Prostate gland (tissue), 2 donors: ENCODE data around the gene PIP5K1C. TPM values are rescaled to one million over a fixed set of nuclear protein-coding genes. Genes with fewer than 3 reads are reported as not detected.

Experiments
- DNase-seq: peaks from one replicate; pipeline ENCODE4 v3.0.0-alpha.2; 2019; ENCODE audit warnings: low spot score
- H3K27ac ChIP-seq, 2 donors: fragments of 200-600 bp; sonication (generic); 2 replicates each; pipeline ENCODE4 v1.5.1; 2017 to 2019
- H3K27me3 ChIP-seq: fragments of 200-600 bp; sonication (generic); replicated peaks from 2 replicates; pipeline ENCODE4 v1.5.1; 2019; ENCODE audit not compliant: insufficient read depth
- H3K36me3 ChIP-seq, 2 donors: fragments of 200-600 bp; sonication (generic); 1 replicate in 1 of 2; 2 replicates in 1 of 2; pipeline versions ENCODE4 v1.5.1 to v1.8.1; 2017 to 2019
- H3K4me1 ChIP-seq: fragments of 200-600 bp; sonication (generic); replicated peaks from 2 replicates; pipeline ENCODE4 v1.5.1; 2019
- H3K4me3 ChIP-seq, 2 donors: fragments of 200-600 bp; sonication (generic); 2 replicates each; pipeline ENCODE4 v1.5.1; 2017 to 2019
- H3K9me3 ChIP-seq: fragments of 200-600 bp; sonication (generic); 2 replicates; pipeline ENCODE4 v1.5.1; 2017
- CTCF ChIP-seq, 4 experiments: fragments of 200-600 bp in 2 of 4; fragments of 450-650 bp in 2 of 4; sonication (generic) in 2 of 4; IDR thresholded peaks; 1 replicate in 3 of 4; 2 replicates in 1 of 4; pipeline ENCODE4 v1.5.1; 2016 to 2019; ENCODE audit warnings: antibody characterized with exemption in 4 of 4, mild to moderate bottlenecking in 2 of 4, moderate library complexity in 2 of 4
- POLR2A ChIP-seq: fragments of 450-650 bp; IDR thresholded peaks from one replicate; pipeline ENCODE4 v1.6.1; 2016; ENCODE audit warnings: antibody characterized with exemption, mild to moderate bottlenecking
- POLR2AphosphoS5 ChIP-seq: sonication (generic); formaldehyde crosslinking; IDR thresholded peaks from one replicate; pipeline ENCODE4 v1.6.1; 2017; ENCODE audit warnings: antibody characterized with exemption
- WGBS: methylation state at CpG from one replicate; pipeline ENCODE4 v1.1.5; 2018; 5-methylcytosine and 5-hydroxymethylcytosine counted together
- intact Hi-C: fragments of 100-400 bp; cut with DNase I; formaldehyde crosslinking; loops from one replicate; pipeline ENCODE4 v1.14.2; 2022
- total RNA-seq, 2 donors: library from RNA; depleted of rRNA; stranded (reverse); fragments of >200 nt; gene quantifications; one replicate each; pipeline ENCODE4 v1.1.0, GENCODE V29; 2016

PIP5K1C gene
- total RNA-seq, 2 donors from 2014 or later, result 34.3 to 75.5 TPM

GRCh38 chr19:3645067-3645396 is 55.2 kb downstream of the PIP5K1C start:
- no peaks in the 10 kb centered on the region for H3K4me1 ChIP-seq
- H3K27me3 ChIP-seq, result no peaks in the 10 kb centered on the region
- no peak overlapping the region for H3K27ac ChIP-seq
- H3K4me3 ChIP-seq, result no peak overlapping the region
- intact Hi-C loops, result no loop called here
- no peak for DNase-seq
- TF ChIP-seq CTCF (IDR thresholded peaks at IDR 0.05), result no peak
- no peak for TF ChIP-seq POLR2A
- TF ChIP-seq POLR2AphosphoS5, result no peak
- no peaks in the 10 kb centered on the region for H3K36me3 ChIP-seq
- no peaks in the 10 kb centered on the region for H3K9me3 ChIP-seq
- WGBS, result 73% methylated on average over 11 of the region's 11 CpGs

GRCh38 chr19:3644351-3645066 is 55.8 kb downstream of the PIP5K1C start:
- H3K27me3 ChIP-seq, result no peaks in the 10 kb centered on the region
- H3K9me3 ChIP-seq, result no peaks in the 10 kb centered on the region
- no peaks in the 10 kb centered on the region for H3K4me1 ChIP-seq
- intact Hi-C loops, result no loop called here
- H3K27ac ChIP-seq, result no peak overlapping the region
- no peak for DNase-seq
- TF ChIP-seq POLR2A, result no peak
- TF ChIP-seq POLR2AphosphoS5, result no peak
- TF ChIP-seq CTCF (IDR thresholded peaks at IDR 0.05), result no peak
- 66% methylated on average over 18 of the region's 19 CpGs for WGBS
- H3K4me3 ChIP-seq, result no peak overlapping the region
- no peaks in the 10 kb centered on the region for H3K36me3 ChIP-seq

GRCh38 chr19:3643674-3644313 is 56.5 kb downstream of the PIP5K1C start:
- no peak for DNase-seq
- Histone ChIP-seq H3K9me3 (no peaks in the 10 kb centered on the region), H3K36me3 (peaks cover 0 to 5% of the 10 kb centered on the region in 2 donors), H3K27me3 (no peaks in the 10 kb centered on the region), H3K4me1 (no peaks in the 10 kb centered on the region), H3K4me3 (no peak overlapping the region), H3K27ac (no peak overlapping the region)
- 91% methylated on average over 28 of the region's 28 CpGs for WGBS
- TF ChIP-seq POLR2A, result no peak
- intact Hi-C loops, result no loop called here

GRCh38 chr19:3642987-3643673 is 57.1 kb downstream of the PIP5K1C start:
- Histone ChIP-seq H3K4me3 (no peak overlapping the region), H3K4me1 (no peaks in the 10 kb centered on the region), H3K27ac (no peak overlapping the region), H3K36me3 (peaks cover 0 to 7% of the 10 kb centered on the region in 2 donors), H3K27me3 (no peaks in the 10 kb centered on the region), H3K9me3 (no peaks in the 10 kb centered on the region)
- TF ChIP-seq POLR2A, result no peak
- no peak for TF ChIP-seq POLR2AphosphoS5
- no peak for TF ChIP-seq CTCF (IDR thresholded peaks at IDR 0.05)
- WGBS, result 92% methylated on average over 36 of the region's 36 CpGs
- intact Hi-C loops, result no loop called here
- no peak for DNase-seq

GRCh38 chr19:3642296-3642695 is 58.0 kb downstream of the PIP5K1C start:
- 91% methylated on average over 17 of the region's 17 CpGs for WGBS
- no peaks in the 10 kb centered on the region for H3K9me3 ChIP-seq
- H3K27ac ChIP-seq, result no peak overlapping the region
- intact Hi-C loops, result no loop called here
- no peaks in the 10 kb centered on the region for H3K27me3 ChIP-seq
- TF ChIP-seq POLR2A (no peak), CTCF (IDR thresholded peaks at IDR 0.05) (no peak), POLR2AphosphoS5 (no peak)
- no peak overlapping the region for H3K4me3 ChIP-seq
- DNase-seq, result no peak
- peaks cover 0 to 7% of the 10 kb centered on the region in 2 donors for H3K36me3 ChIP-seq
- H3K4me1 ChIP-seq, result no peaks in the 10 kb centered on the region
